Neuron (in vitro differentiated cells): ENCODE results near the gene SIX1.

Experiments
- H2AFZ ChIP-seq: one replicate; pipeline ENCODE4 v1.6.1; 2013; ENCODE audit warnings: low read depth, mild to moderate bottlenecking, inconsistent platforms, low read length, moderate library complexity
- H3K27me3 ChIP-seq: one replicate; pipeline ENCODE4 v1.6.1; 2013; ENCODE audit warnings: low read length; ENCODE audit not compliant: insufficient read depth
- H3K36me3 ChIP-seq: one replicate; pipeline ENCODE4 v1.6.1; 2013; ENCODE audit warnings: low read length; ENCODE audit not compliant: insufficient read depth
- H3K4me1 ChIP-seq: one replicate; pipeline ENCODE4 v1.6.1; 2013; ENCODE audit warnings: low read length; ENCODE audit not compliant: insufficient read depth
- H3K4me3 ChIP-seq: 2 replicates; pipeline ENCODE4 v1.5.1; 2013; ENCODE audit warnings: mild to moderate bottlenecking, low read length, moderate library complexity
- H3K9me3 ChIP-seq: one replicate; pipeline ENCODE4 v1.6.1; 2013; ENCODE audit warnings: low read length

Gene SIX1

GRCh38 chr14:60643141-60643462, 6.2 kb downstream of the SIX1 start:
- Histone ChIP-seq H3K4me1 (peaks cover 12% of the 10 kb centered on the region), H3K36me3 (no peaks in the 10 kb centered on the region), H3K4me3 (no peak overlapping the region), H3K9me3 (peaks cover 3% of the 10 kb centered on the region), H3K27me3 (peaks cover 79% of the 10 kb centered on the region), H2AFZ (no peak overlapping the region)

GRCh38 chr14:60642270-60643140, 6.8 kb downstream of the SIX1 start:
- Histone ChIP-seq H2AFZ (no peak overlapping the region), H3K27me3 (peaks cover 75% of the 10 kb centered on the region), H3K9me3 (peaks cover 3% of the 10 kb centered on the region), H3K4me3 (no peak overlapping the region), H3K36me3 (no peaks in the 10 kb centered on the region), H3K4me1 (peaks cover 8% of the 10 kb centered on the region)

GRCh38 chr14:60641742-60642269, 7.5 kb downstream of the SIX1 start:
- no peak overlapping the region for H3K4me3 ChIP-seq
- H2AFZ ChIP-seq = no peak overlapping the region
- H3K36me3 ChIP-seq = no peaks in the 10 kb centered on the region
- H3K4me1 ChIP-seq = peaks cover under 1% of the 10 kb centered on the region
- H3K9me3 ChIP-seq = peaks cover 3% of the 10 kb centered on the region
- peaks cover 74% of the 10 kb centered on the region for H3K27me3 ChIP-seq

- H2AFZ ChIP-seq = no peak overlapping the region
- H3K9me3 ChIP-seq = peaks cover 3% of the 10 kb centered on the region
- peaks cover 69% of the 10 kb centered on the region for H3K27me3 ChIP-seq
- no peaks in the 10 kb centered on the region for H3K4me1 ChIP-seq
- no peaks in the 10 kb centered on the region for H3K36me3 ChIP-seq
- no peak overlapping the region for H3K4me3 ChIP-seq
Measured at GRCh38 chr14:60640859-60641741, 8.2 kb downstream of the SIX1 start.

GRCh38 chr14:60639674-60640073, 9.6 kb downstream of the SIX1 start:
- Histone ChIP-seq H3K27me3 (peaks cover 63% of the 10 kb centered on the region), H3K36me3 (no peaks in the 10 kb centered on the region), H3K9me3 (peaks cover 3% of the 10 kb centered on the region), H3K4me3 (no peak overlapping the region), H3K4me1 (no peaks in the 10 kb centered on the region), H2AFZ (no peak overlapping the region)

GRCh38 chr14:60637479-60638315, 11.6 kb downstream of the SIX1 start:
- Histone ChIP-seq H3K4me3 (peak overlapping the region; percentile 22), H3K4me1 (no peaks in the 10 kb centered on the region), H3K9me3 (peaks cover under 1% of the 10 kb centered on the region), H3K36me3 (no peaks in the 10 kb centered on the region), H2AFZ (peak overlapping the region; percentile 57), H3K27me3 (peaks cover 47% of the 10 kb centered on the region)

- no peak overlapping the region for H2AFZ ChIP-seq
- no peak overlapping the region for H3K4me3 ChIP-seq
- no peaks in the 10 kb centered on the region for H3K9me3 ChIP-seq
- peaks cover 41% of the 10 kb centered on the region for H3K27me3 ChIP-seq
- H3K4me1 ChIP-seq = no peaks in the 10 kb centered on the region
- H3K36me3 ChIP-seq = no peaks in the 10 kb centered on the region
Measured at GRCh38 chr14:60636879-60637478, 12.3 kb downstream of the SIX1 start.

- Histone ChIP-seq H3K36me3 (no peaks in the 10 kb centered on the region), H3K9me3 (no peaks in the 10 kb centered on the region), H2AFZ (no peak overlapping the region), H3K27me3 (peaks cover 20% of the 10 kb centered on the region), H3K4me1 (no peaks in the 10 kb centered on the region), H3K4me3 (no peak overlapping the region)
Measured at GRCh38 chr14:60634153-60634552, 15.1 kb downstream of the SIX1 start.

- Histone ChIP-seq H3K36me3 (no peaks in the 10 kb centered on the region), H3K9me3 (no peaks in the 10 kb centered on the region), H3K4me1 (no peaks in the 10 kb centered on the region), H2AFZ (no peak overlapping the region), H3K27me3 (peaks cover 16% of the 10 kb centered on the region), H3K4me3 (no peak overlapping the region)
Measured at GRCh38 chr14:60632777-60633176, 16.5 kb downstream of the SIX1 start.

- Histone ChIP-seq H3K4me1 (no peaks in the 10 kb centered on the region), H3K4me3 (no peak overlapping the region), H3K36me3 (no peaks in the 10 kb centered on the region), H3K9me3 (no peaks in the 10 kb centered on the region), H2AFZ (no peak overlapping the region), H3K27me3 (peaks cover 12% of the 10 kb centered on the region)
Measured at GRCh38 chr14:60632257-60632656, 17.0 kb downstream of the SIX1 start.

- Histone ChIP-seq H3K4me1 (no peaks in the 10 kb centered on the region), H3K27me3 (peaks cover 9% of the 10 kb centered on the region), H3K36me3 (no peaks in the 10 kb centered on the region), H2AFZ (no peak overlapping the region), H3K4me3 (no peak overlapping the region), H3K9me3 (no peaks in the 10 kb centered on the region)
Measured at GRCh38 chr14:60631842-60632241, 17.4 kb downstream of the SIX1 start.

GRCh38 chr14:60630129-60630528, 19.1 kb downstream of the SIX1 start:
- no peak overlapping the region for H2AFZ ChIP-seq
- H3K36me3 ChIP-seq = no peaks in the 10 kb centered on the region
- no peaks in the 10 kb centered on the region for H3K9me3 ChIP-seq
- peaks cover 3% of the 10 kb centered on the region for H3K27me3 ChIP-seq
- no peak overlapping the region for H3K4me3 ChIP-seq
- H3K4me1 ChIP-seq = no peaks in the 10 kb centered on the region
